HG02870 (cell line): ENCODE results near the gene PHF21B.
"Not testable (repeated sequence)": the region's sequence is repeated elsewhere in the genome, so short reads cannot be mapped to it uniquely, and the experiment has no call there.

ENCODE experiments used
- ATAC-seq: cut with Tn5 transposase; IDR thresholded peaks from one replicate; pipeline ENCODE4 v1.9.1; 2021; ENCODE audit warnings: mild to moderate bottlenecking, moderate library complexity; ENCODE audit not compliant: unreplicated experiment

PHF21B gene

GRCh38 chr22:44963832-44964721, 45.7 kb downstream of the PHF21B start:
- ATAC-seq, result no peak

GRCh38 chr22:44962741-44963454, 46.9 kb downstream of the PHF21B start:
- ATAC-seq, result no peak

DNA sequence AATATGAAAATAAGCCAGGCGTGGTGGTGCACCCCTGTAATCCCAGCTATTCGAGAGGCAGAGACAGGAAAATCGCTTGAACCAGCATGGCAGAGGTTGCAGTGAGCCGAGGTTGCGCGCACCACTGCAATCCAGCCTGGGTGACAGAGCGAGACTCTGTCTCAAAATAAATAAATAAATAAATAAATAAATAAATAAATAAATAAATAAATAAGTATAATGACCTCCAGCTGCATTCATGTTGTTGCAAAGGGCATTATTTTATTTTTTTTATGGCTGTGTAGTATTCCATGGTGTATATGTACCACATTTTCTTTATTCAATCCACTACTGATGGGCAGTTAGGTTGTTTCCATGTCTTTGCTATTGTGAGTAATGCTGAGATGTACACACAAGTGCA, 48.1 kb downstream of the PHF21B start:
- not testable (repeated sequence) for ATAC-seq

- ATAC-seq, result no peak
These were observed 52.7 kb downstream of the PHF21B start for GRCh38 chr22:44956840-44957767.

- ATAC-seq, result no peak
These were observed 54.7 kb downstream of the PHF21B start for GRCh38 chr22:44955102-44955501.

DNA sequence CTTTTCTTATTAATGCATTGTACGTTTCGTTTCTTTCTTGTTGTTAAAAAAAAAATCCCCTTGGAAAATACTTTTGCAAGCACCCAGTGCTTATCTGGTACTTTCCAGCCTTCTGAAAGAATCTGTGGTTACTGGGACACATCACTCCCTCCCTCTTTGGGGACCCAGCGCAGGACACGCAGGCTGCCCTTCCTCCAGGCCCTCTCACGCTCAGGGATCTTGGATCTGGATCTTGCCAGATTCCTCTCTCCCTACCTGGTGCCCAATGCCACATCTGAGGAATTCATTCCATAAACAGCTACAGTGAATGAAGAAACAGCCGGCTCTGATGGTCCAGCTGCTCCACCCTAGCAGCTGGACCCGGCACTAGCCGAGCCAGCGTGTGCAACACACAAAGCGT, 55.7 kb downstream of the PHF21B start:
- no peak for ATAC-seq

- no peak for ATAC-seq
These were observed 56.7 kb downstream of the PHF21B start for GRCh38 chr22:44952863-44953746.

DNA sequence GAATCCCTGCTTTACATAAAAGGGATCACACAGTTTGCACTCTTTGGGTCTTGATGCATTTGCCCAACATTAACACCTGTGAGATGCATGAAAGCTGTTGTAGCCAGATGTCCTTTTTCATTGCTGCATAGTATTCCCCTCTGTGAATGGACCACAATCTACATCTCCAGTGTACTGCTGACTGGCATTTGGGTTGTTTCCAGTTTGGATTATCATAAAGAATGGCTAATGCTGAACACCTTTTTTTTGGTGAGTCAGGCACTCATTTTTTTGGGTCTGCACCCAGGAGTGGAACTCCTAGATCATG, 58.3 kb downstream of the PHF21B start:
- no peak for ATAC-seq

DNA sequence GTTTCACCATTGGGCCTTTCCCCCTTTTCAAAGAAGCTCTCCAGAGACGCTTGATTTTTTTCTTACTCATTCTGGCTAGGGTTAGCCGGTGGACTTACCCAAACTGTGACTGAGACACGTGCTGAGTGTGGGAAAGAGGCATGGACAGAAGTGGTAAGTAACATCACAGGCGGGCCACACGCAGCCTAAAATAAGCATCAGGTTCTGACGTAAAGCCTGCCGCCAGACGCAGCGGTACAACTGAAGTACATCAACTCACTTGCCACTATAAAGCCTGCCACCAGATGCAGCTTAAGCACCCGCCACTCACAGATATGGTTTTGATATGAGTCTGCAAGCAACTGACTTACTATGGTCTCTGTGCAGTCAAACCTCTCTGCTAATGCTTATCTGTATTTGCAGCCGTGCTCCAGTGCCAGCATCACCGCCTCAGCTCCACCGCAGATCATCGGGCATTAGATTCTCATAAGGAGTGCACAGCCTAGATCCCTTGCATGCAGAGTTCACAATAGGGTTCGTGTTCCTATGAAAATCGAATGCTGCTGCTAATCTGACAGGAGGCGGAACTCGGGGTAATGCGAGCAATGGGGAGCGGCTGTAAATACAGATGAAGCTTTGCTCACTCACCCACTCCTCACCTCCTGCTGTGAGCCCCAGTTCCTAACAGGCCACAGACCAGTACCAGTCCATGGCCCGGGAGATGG, 58.8 kb downstream of the PHF21B start:
- ATAC-seq, result no peak

GRCh38 chr22:44947846-44948245, 62.0 kb downstream of the PHF21B start:
- ATAC-seq, result no peak

DNA sequence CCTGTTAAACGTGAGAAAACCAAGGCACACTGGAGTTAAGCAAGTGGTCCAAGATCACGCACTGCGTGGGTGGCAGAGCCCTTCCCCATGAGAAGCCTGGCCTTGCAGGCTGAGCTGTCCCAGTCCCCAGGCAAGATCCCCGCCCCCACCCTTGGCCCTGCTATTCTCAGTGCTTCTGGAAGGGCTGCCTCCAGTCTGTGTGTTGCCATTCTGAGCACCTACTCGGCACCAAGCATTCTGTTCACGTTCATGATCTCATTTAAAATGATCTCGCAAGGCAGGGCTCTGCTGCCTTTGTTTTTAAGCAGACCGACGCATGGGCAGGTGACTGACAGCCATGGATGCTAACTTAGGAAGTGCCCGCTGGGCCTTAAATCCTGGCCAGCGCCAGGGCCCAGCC, 62.8 kb downstream of the PHF21B start:
- no peak for ATAC-seq

DNA sequence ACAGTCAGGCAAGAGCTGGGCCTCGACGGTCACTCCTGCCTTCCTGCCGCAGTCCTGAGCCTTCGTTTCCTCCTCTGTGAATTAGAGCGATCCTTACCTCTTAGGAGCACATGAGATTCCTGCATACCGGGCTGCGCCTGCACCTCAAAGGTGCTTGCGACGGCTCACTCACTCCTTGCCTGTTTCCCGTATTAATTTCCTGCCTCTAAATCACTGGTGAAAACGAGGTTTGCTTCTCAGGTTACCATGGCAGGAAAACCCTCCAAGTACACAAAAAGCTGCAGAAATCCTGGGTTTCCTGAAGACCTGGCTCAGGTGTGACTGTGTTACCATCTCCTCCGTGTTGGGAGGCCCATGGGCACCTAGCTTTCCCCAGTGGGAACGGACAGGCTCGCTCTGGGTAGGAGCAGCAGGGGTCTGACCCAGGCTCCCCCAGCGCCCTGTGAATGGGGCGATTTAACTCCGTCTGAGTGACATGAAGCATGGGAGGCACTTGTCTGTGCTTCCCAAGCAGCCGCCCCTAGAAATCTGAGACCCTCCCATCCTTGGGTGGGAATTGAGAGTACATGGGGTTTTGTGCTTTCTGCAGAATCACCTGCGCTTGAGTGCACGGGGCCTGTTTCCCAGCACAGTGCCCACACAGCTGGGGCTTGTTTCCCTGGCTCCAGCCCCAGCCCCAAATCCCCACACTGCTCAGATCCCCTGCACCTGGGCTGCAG, 64.8 kb downstream of the PHF21B start:
- ATAC-seq, result no peak

DNA sequence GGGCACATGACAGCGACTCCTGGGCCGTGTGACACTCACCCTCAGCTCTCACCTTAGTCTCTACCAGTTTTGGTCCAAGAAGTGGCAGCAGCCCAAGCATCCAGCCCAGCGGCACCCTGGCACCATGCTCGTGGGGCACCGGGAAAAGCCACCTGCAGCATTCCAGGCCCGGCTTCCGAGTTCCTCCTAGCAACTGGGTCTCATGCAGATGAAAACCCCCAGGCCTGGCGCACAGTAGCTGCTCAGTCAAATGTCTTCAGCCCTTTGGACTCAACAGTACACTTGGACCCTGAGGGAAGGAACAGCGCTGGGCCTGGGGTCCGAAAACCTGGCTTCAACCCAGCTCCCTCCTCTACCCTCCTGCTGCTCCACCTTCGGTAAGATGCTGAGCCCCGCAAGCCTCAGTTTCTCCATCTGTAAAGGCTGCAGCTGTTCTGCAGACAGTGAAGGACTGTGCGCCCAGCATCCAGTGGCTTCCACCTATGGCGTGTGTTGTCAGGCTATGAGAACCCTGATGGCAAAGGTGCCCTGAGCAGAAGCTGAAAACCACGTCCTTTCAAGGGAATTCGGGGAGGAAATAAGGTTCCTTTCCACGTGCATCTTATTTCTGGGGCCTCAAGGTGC, 66.0 kb downstream of the PHF21B start:
- ATAC-seq, result no peak

- ATAC-seq, result no peak
These were observed 66.7 kb downstream of the PHF21B start for GRCh38 chr22:44942979-44943700.

DNA sequence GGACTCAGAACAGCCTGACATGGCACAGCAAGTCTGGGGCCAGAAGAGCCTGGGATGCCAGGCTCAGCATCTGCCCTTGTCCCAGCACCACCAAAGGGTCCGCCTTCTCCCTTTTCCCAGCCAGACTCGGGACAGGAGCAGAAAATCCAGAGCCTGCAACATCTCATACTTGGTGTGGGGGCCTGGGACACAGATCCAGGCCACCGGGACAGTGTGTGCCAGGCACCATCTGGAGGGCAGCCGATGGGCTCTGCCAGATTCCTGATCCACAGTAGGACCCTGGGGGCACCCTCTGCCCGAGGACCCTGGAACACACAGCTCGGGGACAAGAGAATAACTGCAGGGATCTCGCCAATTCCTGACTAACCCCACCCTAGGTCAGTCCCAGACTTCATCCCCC, 67.7 kb downstream of the PHF21B start:
- ATAC-seq, result no peak

- no peak for ATAC-seq
These were observed 68.6 kb downstream of the PHF21B start for GRCh38 chr22:44941207-44941606.

DNA sequence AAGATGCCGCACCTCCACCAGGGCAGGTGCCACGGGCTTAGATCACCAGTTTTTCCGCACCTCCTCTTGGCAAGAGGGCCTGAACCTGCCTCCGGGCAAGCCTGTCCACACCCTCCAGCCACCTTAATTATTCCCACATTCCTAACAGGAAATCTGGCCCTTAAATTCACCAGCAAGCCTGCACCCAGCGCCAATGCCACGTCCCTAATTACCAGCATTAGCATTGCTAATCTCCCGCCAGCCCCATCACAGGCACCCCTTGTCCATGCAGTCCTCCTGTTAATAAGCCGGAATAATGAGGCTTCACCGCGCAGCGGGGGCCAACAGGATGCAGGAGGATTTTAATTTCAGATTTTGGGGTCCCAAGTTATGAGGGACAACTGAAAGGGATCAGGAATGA, 69.7 kb downstream of the PHF21B start:
- no peak for ATAC-seq

DNA sequence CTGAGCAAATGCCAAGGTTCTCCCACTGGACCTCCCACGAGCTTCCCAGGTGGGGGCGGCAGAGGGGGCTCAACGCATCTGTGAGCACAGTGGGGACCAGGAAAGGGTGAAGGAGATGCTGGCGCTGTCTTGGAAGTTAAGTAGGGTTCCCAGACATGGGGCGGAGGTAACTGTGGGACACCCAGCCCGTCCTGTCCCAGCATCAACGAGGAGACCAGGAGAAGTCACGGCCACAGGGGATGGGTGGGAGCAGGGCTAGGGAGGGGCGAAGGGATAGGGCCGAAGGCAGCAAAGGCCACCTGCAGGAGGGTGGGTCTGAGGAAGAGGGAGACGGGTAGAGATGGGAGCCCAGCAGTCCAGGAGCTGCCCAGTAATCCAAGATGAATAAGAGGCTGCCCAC, 70.4 kb downstream of the PHF21B start:
- no peak for ATAC-seq
